Gastroesophageal sphincter (tissue), 4 donors: ENCODE data around the gene IFI6. TPM values are rescaled to one million over a fixed set of nuclear protein-coding genes. Genes with fewer than 3 reads are reported as not detected.

Experiments used
- ATAC-seq: fragments of 150-250 bp; one replicate; pipeline ENCODE4 v1.9.1; 2016; ENCODE audit warnings: mild to moderate bottlenecking, moderate library complexity
- H3K27ac ChIP-seq, 4 donors: fragments of 200-600 bp; sonication (generic) in 3 of 4; 1 replicate in 3 of 4; 2 replicates in 1 of 4; pipeline ENCODE4 v1.5.1; 2016 to 2019
- H3K27me3 ChIP-seq: fragments of 200-600 bp; sonication (generic); one replicate; pipeline ENCODE4 v1.5.1; 2019
- H3K36me3 ChIP-seq, 2 donors: fragments of 200-600 bp; sonication (generic); one replicate each; pipeline ENCODE4 v1.5.1; 2019; ENCODE audit warnings: control low read depth in 1 of 2
- H3K4me1 ChIP-seq, 3 donors: fragments of 200-600 bp; sonication (generic); 1 replicate in 2 of 3; 2 replicates in 1 of 3; pipeline ENCODE4 v1.5.1; 2016 to 2019; ENCODE audit warnings: control low read depth in 2 of 3
- H3K4me3 ChIP-seq, 2 donors: fragments of 200-600 bp; sonication (generic); one replicate each; pipeline ENCODE4 v1.5.1; 2019; ENCODE audit warnings: mild to moderate bottlenecking in 1 of 2, moderate library complexity in 1 of 2
- H3K9me3 ChIP-seq, 3 donors: fragments of 200-600 bp; sonication (generic); one replicate each; pipeline ENCODE4 v1.5.1; 2017 to 2019; ENCODE audit warnings: control low read depth in 2 of 3
- EP300 ChIP-seq: sonication (generic); formaldehyde crosslinking; IDR thresholded peaks from one replicate; pipeline ENCODE4 v1.6.1; 2017; ENCODE audit warnings: antibody characterized with exemption, mild to moderate bottlenecking
- POLR2A ChIP-seq, 2 donors: fragments of 450-650 bp; IDR thresholded peaks; one replicate each; pipeline ENCODE4 v1.6.1; 2017; ENCODE audit warnings: antibody characterized with exemption in 2 of 2, mild to moderate bottlenecking in 2 of 2, moderate library complexity in 1 of 2
- POLR2AphosphoS5 ChIP-seq: sonication (generic); formaldehyde crosslinking; IDR thresholded peaks from one replicate; pipeline ENCODE4 v1.6.1; 2017; ENCODE audit warnings: antibody characterized with exemption
- WGBS, 2 donors: methylation state at CpG; one replicate each; pipeline ENCODE4 v1.1.5; 2018; ENCODE audit warnings: low coverage in 1 of 2; 5-methylcytosine and 5-hydroxymethylcytosine counted together
- total RNA-seq, 4 donors: library from RNA; depleted of rRNA; stranded (reverse); fragments of >200 nt; gene quantifications; one replicate each; pipeline ENCODE4 v1.1.0, GENCODE V29; 2016
- TF ChIP-seq, protein P1 (sequence below), 4 experiments: fragments of 200-600 bp in 2 of 4; fragments of 450-650 bp in 2 of 4; sonication (generic) in 1 of 4; IDR thresholded peaks; one replicate each; pipeline ENCODE4 v1.5.1; 2017 to 2019; ENCODE audit warnings: antibody characterized with exemption in 4 of 4, mild to moderate bottlenecking in 2 of 4, moderate library complexity in 2 of 4

Gene IFI6
- total RNA-seq, 4 donors from 2014 or later: 28.5 to 98.5 (median 55.1) TPM

DNA sequence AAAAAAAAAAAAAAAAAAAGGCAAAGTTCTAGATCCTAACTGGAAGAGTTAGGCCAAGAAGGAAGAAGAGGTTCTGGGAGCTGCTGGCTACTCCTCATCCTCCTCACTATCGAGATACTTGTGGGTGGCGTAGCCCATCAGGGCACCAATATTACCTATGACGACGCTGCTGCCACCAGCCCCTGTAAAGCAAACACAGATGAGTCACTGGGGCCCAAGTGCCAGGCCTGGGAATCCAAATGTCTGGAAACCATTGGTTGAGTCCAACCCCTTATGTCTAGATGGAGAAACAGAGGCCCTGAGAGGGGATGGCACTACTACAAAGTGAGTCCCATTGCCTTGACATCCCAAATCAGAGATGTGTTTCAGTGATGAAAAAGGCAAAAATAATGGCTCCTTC lies 5.7 kb downstream of the IFI6 start:
- Histone ChIP-seq H3K4me3 (no peak overlapping the region), H3K9me3 (no peaks in the 10 kb centered on the region), H3K27me3 (no peaks in the 10 kb centered on the region), H3K36me3 (peaks cover 0 to 40% of the 10 kb centered on the region in 2 donors), H3K4me1 (peaks cover 0 to 44% (median 14%) of the 10 kb centered on the region in 3 donors), H3K27ac (no peak overlapping the region)
- 100% methylated on average over 2 to 3 of the region's 4 CpGs for WGBS, 2 donors
- ATAC-seq: no peak
- no peak for TF ChIP-seq POLR2A (IDR thresholded peaks at IDR 0.05)
- no peak for TF ChIP-seq POLR2AphosphoS5
- TF ChIP-seq, protein P1, sequence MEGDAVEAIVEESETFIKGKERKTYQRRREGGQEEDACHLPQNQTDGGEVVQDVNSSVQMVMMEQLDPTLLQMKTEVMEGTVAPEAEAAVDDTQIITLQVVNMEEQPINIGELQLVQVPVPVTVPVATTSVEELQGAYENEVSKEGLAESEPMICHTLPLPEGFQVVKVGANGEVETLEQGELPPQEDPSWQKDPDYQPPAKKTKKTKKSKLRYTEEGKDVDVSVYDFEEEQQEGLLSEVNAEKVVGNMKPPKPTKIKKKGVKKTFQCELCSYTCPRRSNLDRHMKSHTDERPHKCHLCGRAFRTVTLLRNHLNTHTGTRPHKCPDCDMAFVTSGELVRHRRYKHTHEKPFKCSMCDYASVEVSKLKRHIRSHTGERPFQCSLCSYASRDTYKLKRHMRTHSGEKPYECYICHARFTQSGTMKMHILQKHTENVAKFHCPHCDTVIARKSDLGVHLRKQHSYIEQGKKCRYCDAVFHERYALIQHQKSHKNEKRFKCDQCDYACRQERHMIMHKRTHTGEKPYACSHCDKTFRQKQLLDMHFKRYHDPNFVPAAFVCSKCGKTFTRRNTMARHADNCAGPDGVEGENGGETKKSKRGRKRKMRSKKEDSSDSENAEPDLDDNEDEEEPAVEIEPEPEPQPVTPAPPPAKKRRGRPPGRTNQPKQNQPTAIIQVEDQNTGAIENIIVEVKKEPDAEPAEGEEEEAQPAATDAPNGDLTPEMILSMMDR (IDR thresholded peaks at IDR 0.05): no peak
- TF ChIP-seq EP300: no peak

GRCh38 chr1:27665016-27665651 lies 6.9 kb downstream of the IFI6 start:
- Histone ChIP-seq H3K27ac (no peak overlapping the region), H3K9me3 (no peaks in the 10 kb centered on the region)
- TF ChIP-seq, protein P1 (IDR thresholded peaks at IDR 0.05): no peak
- no peak for TF ChIP-seq EP300
- TF ChIP-seq POLR2A (IDR thresholded peaks at IDR 0.05): no peak
- no peak for TF ChIP-seq POLR2AphosphoS5

GRCh38 chr1:27664291-27664690 lies 7.7 kb downstream of the IFI6 start:
- TF ChIP-seq EP300 (no peak), POLR2AphosphoS5 (no peak), POLR2A (IDR thresholded peaks at IDR 0.05) (no peak)
- TF ChIP-seq, protein P1 (IDR thresholded peaks at IDR 0.05): no peak
- no peak for ATAC-seq
- 87% methylated on average over 5 of the region's 8 CpGs; no CpG with 5 or more reads in 1 of the 2 donors for WGBS, 2 donors

More at GRCh38 chr1:27665016-27665651, 6.9 kb downstream of the IFI6 start:
- WGBS, 2 donors: 76 to 85% methylated on average over 5 to 7 of the region's 9 CpGs
- ATAC-seq: no peak
- Histone ChIP-seq H3K4me1 (peaks cover 0 to 40% (median 12%) of the 10 kb centered on the region in 3 donors), H3K36me3 (peaks cover 0 to 40% of the 10 kb centered on the region in 2 donors), H3K27me3 (no peaks in the 10 kb centered on the region), H3K4me3 (no peak overlapping the region)

DNA sequence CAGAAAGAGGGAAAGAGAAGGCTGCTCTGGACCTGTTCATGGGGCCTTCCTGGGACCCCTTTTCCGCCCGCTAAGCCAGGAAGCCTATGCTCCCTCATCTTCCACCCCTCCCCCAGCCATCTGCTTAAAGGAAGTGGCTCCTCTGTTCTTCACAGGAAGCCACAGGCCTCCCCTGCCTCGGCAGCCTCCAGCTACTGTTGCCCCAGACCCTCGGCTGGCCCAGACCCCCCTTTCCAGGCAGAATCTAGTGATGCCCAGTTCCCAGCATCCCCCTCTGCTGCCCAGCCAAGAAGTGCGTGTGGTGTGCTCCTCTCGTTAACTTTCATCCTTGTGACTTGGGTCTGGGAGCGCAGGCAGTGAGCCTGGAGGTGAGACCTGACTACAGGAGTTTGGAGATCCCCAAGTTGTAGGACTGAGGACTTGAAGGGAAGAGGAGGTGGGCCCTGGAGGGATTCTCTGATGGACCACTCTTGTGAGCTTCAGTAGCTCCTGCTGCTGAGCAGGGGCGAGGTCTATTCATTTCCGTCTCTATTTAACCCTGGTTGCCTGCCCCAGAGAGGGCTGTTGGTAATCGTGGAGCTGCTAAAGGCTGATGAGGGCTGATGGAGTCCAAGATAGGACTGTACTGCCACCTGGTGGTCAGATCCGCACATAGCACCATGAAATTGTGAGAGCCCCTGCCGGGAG lies 9.1 kb downstream of the IFI6 start:
- Histone ChIP-seq H3K36me3 (peaks cover 0 to 32% of the 10 kb centered on the region in 2 donors), H3K27ac (peak overlapping the region in 3 of 4 donors; percentile 43 to 63 (median 56)), H3K4me1 (peaks cover 0 to 39% (median 11%) of the 10 kb centered on the region in 3 donors), H3K9me3 (no peaks in the 10 kb centered on the region), H3K27me3 (no peaks in the 10 kb centered on the region), H3K4me3 (no peak overlapping the region)
- 0 to 56% methylated on average over 3 of the region's 12 CpGs for WGBS, 2 donors
- TF ChIP-seq POLR2AphosphoS5: no peak
- TF ChIP-seq, protein P1 (IDR thresholded peaks at IDR 0.05): peak in 3 of 4 experiments; percentile 88 to 99 (median 96)
- ATAC-seq: peak; percentile 57

More at GRCh38 chr1:27664291-27664690, 7.7 kb downstream of the IFI6 start:
- no peak overlapping the region for H3K27ac ChIP-seq
- H3K4me1 ChIP-seq: peaks cover 0 to 40% (median 8%) of the 10 kb centered on the region in 3 donors
- H3K9me3 ChIP-seq: no peaks in the 10 kb centered on the region
- no peak overlapping the region for H3K4me3 ChIP-seq
- H3K36me3 ChIP-seq: peaks cover 0 to 40% of the 10 kb centered on the region in 2 donors
- no peaks in the 10 kb centered on the region for H3K27me3 ChIP-seq
